NCI-H2029 (cell line): Measurements from ENCODE around the gene TMEM151A.

Experiments used
- DNase-seq: peaks from one replicate; lab custom pipeline; 2025; lab: John Stamatoyannopoulos, UW

TMEM151A gene

DNA sequence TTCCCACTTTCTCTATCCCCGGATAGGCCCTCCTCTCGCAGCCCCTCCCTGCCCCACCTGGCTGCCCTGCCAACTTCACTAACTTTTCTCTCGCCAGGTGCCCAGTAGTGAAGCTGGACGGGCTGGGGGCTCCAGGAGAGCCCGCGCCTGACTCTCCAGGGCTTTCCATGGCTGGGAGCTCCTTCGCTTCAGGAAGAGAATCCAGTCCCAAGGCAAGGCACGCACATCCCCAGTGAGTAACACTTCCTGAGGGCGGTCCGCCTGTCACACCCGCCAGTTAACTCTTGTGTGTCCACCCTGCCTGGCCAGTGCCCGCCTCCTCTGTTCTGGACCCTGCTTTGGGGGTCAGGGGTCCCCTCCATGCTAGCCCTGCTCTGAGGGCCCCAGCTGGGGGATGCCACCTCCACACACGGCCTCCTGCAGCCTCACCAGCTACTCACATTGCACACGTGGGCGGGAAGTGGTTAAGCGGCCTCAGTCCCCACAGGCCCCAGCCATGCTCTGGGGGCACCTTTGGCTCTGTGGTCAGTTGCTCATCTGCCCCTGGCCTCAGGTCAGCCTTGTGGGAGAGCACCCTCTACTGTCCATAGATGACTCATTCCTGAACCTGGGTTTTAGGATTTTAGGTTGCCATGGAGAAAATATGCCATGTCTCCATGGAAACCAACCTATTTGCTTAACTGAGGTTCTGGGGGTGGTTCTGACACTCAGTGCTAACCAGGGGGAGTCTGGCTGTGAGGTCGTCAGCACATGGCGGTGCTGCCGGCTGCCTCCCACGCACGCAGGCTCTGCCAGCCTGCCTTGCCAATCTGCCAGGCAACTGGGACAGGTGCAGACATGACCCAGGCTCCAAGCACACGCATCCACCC lies 44.8 kb downstream of the TMEM151A start, which contains the start of gene RIN1:
Gene RIN1, minus strand, starts transcription at position 201 of the 869 bp plus-strand sequence. Its CDS starts 32 bp downstream, at position 169.
- no peak for DNase-seq

DNA sequence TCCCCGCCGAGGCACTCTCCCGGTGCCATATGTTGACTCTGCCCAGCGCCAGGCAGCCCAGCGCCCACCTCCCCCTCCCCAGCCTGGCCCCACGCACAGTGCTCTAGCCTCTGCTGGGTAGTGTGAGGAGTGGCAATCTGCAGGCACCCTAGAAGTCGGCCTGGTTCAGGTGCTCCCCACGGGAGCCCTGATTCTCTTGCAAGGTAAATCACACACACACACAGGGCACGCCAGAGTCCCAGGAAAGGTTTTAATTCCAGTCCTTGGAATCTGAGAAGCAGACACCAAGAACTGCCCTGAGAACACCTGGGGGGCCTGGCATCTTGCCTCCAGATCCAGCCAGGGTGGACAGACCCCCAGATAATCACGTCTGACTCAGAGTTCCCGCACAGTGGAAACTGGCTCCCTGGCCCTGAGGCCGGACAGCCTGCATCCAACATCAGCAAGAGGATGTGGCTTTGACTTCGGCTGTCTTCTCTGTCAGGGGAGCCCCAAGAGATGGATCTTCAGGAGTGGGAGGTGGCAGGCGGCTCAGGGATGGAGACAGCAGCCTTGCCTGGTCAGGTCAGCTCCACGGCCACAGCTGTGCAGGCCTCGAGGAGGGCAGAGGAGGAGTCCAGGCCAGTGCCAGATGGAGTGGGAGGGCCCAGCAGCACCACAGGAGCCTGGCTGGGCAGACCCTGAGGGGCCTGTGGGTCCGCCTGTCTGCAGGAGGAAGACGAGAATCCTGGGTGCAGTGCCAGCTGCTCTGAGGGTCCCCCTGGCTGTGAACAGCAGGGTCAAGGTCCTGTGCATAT lies 45.6 kb downstream of the TMEM151A start:
- no peak for DNase-seq

DNA sequence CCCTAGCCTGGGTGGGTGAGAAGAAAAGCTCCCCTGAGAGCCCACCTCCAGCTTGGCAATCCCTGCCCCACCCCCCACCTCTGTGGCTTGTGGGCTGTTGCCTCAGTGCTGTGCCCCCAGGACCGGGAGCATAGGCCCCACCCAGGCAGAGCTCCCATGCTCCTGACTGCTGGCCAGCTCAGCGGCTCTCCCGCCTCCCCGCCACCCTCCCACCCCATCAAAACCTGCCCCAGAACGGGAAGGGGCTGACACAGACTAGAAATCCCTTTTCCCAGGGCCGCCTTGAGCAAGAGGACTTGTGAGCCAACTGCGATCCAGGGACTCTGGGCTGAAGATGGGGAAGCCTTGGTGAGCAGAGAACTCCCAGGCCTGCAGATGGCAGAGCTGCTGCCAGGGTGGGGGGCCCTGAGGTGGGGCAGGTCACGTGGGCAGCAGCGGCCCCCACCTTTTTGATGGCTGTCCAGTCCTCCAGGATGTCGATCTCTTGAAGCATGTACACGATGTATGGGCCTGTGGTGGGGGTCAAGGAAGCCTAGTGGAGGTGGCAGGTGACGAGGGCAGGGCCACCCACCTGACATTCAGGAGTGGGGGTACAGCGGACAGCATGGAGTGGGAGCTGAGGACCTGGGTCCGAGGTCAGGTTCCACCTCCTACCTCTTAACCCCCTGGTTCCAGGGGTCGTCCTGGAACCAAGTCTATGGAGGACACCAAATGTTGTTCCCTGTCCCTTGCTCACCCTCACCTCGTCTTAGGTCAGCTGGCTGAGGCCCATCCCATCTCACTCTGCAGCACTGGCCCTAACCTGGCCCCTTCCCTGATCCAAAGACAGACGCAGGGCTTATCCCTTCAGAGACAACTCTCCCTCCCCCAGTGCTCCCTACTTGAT lies 46.8 kb downstream of the TMEM151A start:
- DNase-seq = no peak

DNA sequence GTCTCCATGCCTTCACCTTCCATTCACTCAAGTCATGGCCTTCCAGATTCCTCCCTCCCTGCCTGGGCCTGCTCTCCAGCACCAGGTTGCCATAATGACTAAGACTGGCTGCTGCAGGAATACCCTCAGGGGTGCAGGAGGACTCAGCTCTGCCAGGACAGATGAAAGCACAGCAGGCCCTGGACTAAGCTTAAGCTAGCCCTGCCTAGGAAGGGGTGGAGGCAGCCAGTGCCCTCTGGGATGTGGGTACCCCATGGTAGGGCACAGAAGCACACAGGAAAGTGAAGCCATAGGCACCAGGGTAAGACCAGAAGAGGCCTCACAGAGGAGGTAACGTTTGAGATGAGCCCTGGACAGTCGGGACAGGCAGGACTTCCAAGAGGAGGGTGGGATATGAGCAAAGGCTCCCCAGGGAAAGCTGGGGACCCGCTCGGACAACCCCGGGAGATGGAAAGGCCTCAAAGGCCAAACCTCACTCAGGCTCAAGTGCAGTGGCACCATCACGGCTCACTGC lies 47.5 kb downstream of the TMEM151A start:
- DNase-seq = no peak

DNA sequence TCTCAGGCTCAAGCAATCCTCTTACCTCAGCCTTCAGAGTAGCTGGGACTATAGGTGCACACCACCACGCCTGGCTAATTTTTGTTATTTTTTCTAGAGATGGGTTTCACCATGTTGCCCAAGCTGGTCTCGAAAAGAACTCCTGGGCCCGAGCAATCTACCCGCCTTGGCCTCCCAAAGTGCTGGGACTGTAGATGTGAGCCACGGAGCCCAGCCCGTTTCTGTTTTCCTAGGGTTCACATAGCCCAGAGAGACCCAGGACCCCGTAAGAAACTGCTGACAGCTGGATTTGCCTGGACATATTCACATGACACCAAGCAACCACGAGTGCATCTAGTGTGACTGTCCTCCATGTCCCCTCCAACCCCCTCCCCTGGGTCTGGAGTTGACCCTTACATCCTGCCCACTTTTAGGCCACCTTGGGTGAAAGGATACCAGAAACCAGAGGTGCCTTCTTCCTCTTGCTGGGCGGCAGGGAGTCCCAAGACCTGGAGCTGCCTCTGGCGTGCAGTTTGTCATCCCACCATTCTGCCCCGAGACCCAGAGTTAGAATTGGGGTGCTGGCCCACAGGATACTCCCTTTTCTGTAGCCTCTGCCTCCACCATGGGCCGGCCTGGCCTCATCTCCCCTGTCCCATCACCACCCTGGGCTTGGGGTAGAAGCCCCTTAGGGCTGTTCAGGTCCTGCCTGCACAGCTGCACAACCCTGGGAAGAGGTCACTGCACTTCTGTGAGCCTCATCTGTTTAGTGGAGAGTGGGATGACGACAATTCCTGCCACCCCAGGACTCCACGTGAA lies 48.2 kb downstream of the TMEM151A start:
- DNase-seq = no peak

DNA sequence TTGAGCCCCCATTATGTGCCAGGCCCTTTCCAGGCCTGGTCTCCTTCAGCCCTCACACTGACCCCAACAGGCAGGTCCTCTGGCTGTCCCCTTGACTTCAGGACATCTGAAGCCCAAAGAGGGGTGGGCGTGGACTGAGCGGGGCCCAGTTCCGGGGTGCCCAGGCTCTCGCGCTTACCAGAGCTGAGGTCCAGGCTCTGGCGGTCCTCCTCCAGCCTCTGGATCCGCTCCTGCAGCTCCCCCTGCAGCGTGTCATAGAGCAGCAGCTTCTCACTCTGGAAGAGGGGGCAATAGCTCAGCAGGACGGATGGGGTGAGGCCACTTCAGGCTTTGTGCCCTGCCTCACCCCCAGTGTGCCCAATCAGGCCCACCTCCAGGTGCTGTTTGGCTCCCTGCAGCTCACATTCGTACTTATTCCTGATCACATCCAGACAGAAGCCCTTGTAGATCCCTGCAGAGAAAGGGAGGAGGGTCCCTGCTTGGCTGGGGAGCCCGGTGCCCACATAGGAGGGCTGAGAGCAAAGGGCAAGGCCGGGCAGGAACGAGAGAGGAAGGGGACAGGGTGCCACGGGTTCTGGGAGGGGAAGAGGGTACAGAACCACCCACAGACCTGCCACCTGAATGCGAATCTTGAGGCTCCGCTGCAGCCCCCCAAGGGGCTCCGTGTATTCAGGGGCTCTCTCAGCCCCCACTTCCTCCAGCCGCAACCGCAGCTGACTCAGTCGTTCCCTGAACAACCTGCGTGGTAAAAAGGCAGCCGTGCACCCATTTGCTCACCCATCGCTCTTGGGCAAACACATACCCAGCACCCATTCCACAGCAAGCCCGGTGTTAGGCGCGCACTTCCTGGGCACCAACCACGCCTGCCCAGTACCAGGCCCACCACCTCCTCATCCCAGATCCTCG lies 49.2 kb downstream of the TMEM151A start:
- DNase-seq = no peak

DNA sequence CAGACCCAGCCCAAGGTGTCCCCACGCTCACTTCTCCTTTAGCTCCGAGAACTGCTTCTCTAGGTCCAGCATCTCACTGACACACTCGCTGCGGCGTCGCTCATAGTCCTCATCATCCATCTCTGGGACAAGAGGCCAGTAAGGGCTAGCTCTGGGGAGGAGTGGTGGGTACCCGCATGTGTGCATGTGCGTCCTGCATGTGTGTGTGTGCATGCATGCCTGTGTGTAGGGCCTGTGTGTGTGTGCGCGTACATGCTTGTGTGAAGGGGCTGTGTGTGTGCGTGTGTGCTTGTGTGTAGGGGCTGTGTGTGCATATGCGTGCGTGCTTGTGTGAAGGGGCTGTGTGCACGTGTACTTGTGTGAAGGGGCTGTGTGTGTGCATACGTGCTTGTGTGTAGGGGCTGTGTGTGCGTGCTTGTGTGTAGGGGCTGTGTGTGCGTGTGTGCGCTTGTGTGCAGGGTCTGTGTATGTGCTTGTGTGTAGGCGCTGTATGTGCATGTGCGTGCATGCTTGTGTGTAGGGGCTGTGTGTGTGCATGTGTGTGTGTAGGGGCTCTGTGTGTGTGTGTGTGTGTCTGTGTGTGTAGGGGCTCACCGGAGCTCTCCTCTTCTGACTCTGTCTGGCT lies 49.9 kb downstream of the TMEM151A start:
- no peak for DNase-seq

DNA sequence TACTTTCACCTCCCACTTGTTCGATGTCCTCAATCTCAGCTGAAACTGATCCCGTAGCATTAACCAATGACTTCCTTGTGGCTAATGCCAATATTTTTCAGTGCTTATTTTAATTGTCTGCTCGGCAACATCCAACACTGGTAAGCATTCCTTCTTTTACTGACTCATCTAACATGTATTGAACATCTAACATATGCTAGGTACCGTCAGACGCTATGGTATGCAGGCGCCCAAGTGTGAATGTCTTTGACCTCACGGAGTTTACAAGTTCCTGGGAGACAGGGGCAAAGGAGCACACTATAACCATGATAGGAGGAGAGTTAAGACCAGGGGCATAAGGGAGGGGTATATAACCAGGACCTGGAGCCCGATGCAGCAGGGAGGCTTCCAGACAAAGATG lies 51.5 kb downstream of the TMEM151A start:
- no peak for DNase-seq

DNA sequence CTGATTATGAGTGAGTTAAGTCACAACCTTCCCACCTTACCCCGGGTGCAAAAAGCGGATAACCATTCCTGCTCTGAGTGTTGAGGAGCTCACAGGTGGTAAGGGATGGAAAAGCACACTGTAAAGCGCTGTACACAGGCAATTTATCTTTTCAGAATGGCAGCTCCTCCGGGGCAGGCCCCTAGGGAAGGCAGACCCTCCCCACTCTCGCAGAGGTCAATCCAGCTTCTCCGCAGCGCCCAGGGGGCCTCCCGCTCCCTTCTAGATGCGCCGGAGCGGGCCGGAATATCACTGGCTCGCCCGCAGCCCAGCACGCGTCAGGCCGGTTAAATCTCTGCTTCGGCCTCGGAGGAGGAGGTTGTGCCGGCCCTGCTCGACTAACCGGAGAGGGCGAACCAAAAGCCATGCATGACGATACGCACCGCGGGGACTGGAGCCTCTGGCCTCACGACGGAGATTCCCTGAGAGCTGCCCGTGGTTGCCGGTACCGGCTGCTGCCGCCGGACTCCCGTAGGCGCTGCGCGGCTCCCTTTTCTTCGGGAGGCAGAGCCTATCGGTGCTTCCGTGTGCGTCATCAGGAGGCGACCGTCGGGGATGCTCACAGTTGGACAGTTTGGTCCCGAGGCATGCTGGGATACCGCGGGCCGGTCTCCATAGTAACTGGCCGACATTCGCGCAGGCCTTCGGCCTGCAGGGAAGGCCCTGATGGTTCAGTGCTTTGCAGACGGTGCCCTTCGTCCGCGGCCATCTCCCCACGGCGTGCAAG lies 53.0 kb downstream of the TMEM151A start, which contains the start of gene BRMS1:
Gene BRMS1, minus strand, starts transcription at position 555 of the 766 bp plus-strand sequence. CDS start 2,870 bp downstream, outside the sequence.
- DNase-seq = peak; percentile 98

DNA sequence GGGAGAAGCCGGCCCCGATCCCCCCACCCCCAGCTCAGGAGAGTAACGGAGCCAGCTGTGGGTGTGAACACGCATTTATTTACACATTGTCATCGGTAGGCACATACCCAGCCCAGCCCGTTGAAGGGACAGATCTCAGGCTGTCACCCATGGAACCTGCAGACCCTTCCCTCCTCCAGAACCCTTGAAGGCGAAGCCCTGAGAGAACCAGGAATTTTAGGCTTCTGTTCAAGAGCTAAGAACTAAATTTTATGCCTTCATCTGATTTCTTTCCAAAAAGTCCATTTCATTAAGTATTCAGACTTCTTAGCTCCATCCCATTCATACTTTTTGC lies 53.6 kb downstream of the TMEM151A start:
- no peak for DNase-seq
